Left lung (tissue), 10 donors: ENCODE measurements around the gene MOB1B. TPM values are rescaled to one million over a fixed set of nuclear protein-coding genes. Genes with fewer than 3 reads are reported as not detected.
"Not testable (repeated sequence)": the region's sequence is repeated elsewhere in the genome, so short reads cannot be mapped to it uniquely, and the experiment has no call there.

ENCODE experiments used
- ATAC-seq: fragments of 200-7000 bp; cut with Tn5 transposase; one replicate; pipeline ENCODE4 v1.9.1; 2020; ENCODE audit warnings: moderate library complexity
- DNase-seq, 4 donors: peaks; one replicate each; pipeline ENCODE4 v3.0.0-alpha.2; 2013 to 2020
- H3K27ac ChIP-seq, 2 donors: fragments of 200-600 bp; sonication (generic) in 1 of 2; one replicate each; pipeline versions ENCODE4 v1.5.0 to v1.8.0; 2020 to 2021
- H3K27me3 ChIP-seq, 2 donors: fragments of 200-600 bp; sonication (generic) in 1 of 2; one replicate each; pipeline versions ENCODE4 v1.5.0 to v1.8.0; 2020 to 2021
- H3K36me3 ChIP-seq, 2 donors: fragments of 200-600 bp; sonication (generic) in 1 of 2; one replicate each; pipeline versions ENCODE4 v1.5.0 to v1.8.0; 2020 to 2021
- H3K4me1 ChIP-seq, 2 donors: fragments of 200-600 bp; one replicate each; pipeline ENCODE4 v1.8.0; 2021
- H3K4me3 ChIP-seq, 2 donors: fragments of 200-600 bp; sonication (generic) in 1 of 2; one replicate each; pipeline versions ENCODE4 v1.5.0 to v1.8.0; 2020 to 2021; ENCODE audit warnings: mild to moderate bottlenecking in 1 of 2
- H3K9me3 ChIP-seq, 2 donors: fragments of 200-600 bp; sonication (generic) in 1 of 2; one replicate each; pipeline versions ENCODE4 v1.5.0 to v1.8.0; 2020 to 2021
- CTCF ChIP-seq, 2 donors: fragments of 200-600 bp; sonication (generic) in 1 of 2; IDR thresholded peaks; one replicate each; pipeline versions ENCODE4 v1.5.0 to v1.8.0; 2021; ENCODE audit warnings: antibody characterized with exemption in 2 of 2
- intact Hi-C, 2 donors: fragments of 100-400 bp; cut with DNase I; formaldehyde crosslinking; loops; one replicate each; pipeline versions ENCODE4 v1.11.2 to v1.14.2; 2022
- polyA plus RNA-seq, 6 donors: library from polyadenylated mRNA; unstranded; fragments of 120-200 nt; gene quantifications; one replicate each; pipeline ENCODE4 v1.2.1, GENCODE V29; 2013; ENCODE audit not compliant: insufficient read length in 6 of 6
- total RNA-seq, 2 donors: library from RNA; stranded (reverse); fragmentation: NEBNext Ultra II Directional; extraction: Animal tissue kit (Norgen Biotek cat#: 25700); gene quantifications; one replicate each; pipeline ENCODE4 v1.2.1, GENCODE V29; 2021
- donor health status: DM: no; HTN: yes; CAD: no.
- donor health status: DM: no; HTN: no; CAD: no.

Gene MOB1B
- total and polyA plus RNA-seq, 8 donors: 28.3 to 51.3 (median 45.6) TPM

GRCh38 chr4:70996018-70996360, 93.8 kb downstream of the MOB1B start:
- no peak for TF ChIP-seq CTCF (IDR thresholded peaks at IDR 0.05)
- H3K4me3 ChIP-seq: no peak overlapping the region
- no peak overlapping the region for H3K27ac ChIP-seq
- H3K4me1 ChIP-seq: peaks cover 21 to 50% of the 10 kb centered on the region in 2 donors
- intact Hi-C loops: no loop called here
- DNase-seq (no peak), ATAC-seq (no peak)
- no peaks in the 10 kb centered on the region for H3K9me3 ChIP-seq
- H3K36me3 ChIP-seq: peaks cover 0 to 17% of the 10 kb centered on the region in 2 donors
- no peaks in the 10 kb centered on the region for H3K27me3 ChIP-seq

- Histone ChIP-seq H3K27ac (no peak overlapping the region), H3K4me3 (no peak overlapping the region), H3K27me3 (no peaks in the 10 kb centered on the region), H3K36me3 (peaks cover 0 to 17% of the 10 kb centered on the region in 2 donors), H3K9me3 (no peaks in the 10 kb centered on the region), H3K4me1 (peaks cover 21 to 50% of the 10 kb centered on the region in 2 donors)
- ATAC-seq (no peak), DNase-seq (no peak)
- TF ChIP-seq CTCF (IDR thresholded peaks at IDR 0.05): no peak
- intact Hi-C loops: no loop called here
These were observed 94.9 kb downstream of the MOB1B start for GRCh38 chr4:70997036-70997435.

GRCh38 chr4:70997546-70997945, 95.4 kb downstream of the MOB1B start:
- Histone ChIP-seq H3K9me3 (no peaks in the 10 kb centered on the region), H3K36me3 (peaks cover 0 to 17% of the 10 kb centered on the region in 2 donors), H3K4me3 (no peak overlapping the region), H3K27ac (no peak overlapping the region), H3K4me1 (peaks cover 19 to 48% of the 10 kb centered on the region in 2 donors), H3K27me3 (no peaks in the 10 kb centered on the region)
- DNase-seq (no peak), ATAC-seq (no peak)
- intact Hi-C loops: no loop called here
- no peak for TF ChIP-seq CTCF (IDR thresholded peaks at IDR 0.05)

- H3K36me3 ChIP-seq: peaks cover 0 to 17% of the 10 kb centered on the region in 2 donors
- H3K27me3 ChIP-seq, intact Hi-C loops, H3K4me3 ChIP-seq, H3K9me3 ChIP-seq, DNase-seq, ATAC-seq, H3K27ac ChIP-seq: not testable (repeated sequence)
- H3K4me1 ChIP-seq: peaks cover 16 to 36% of the 10 kb centered on the region in 2 donors
These were observed 97.5 kb downstream of the MOB1B start for GRCh38 chr4:70999639-71000038.

GRCh38 chr4:71001363-71001762, 99.2 kb downstream of the MOB1B start:
- H3K4me3 ChIP-seq, H3K27ac ChIP-seq, DNase-seq, H3K9me3 ChIP-seq, H3K27me3 ChIP-seq, ATAC-seq, intact Hi-C loops: not testable (repeated sequence)
- H3K4me1 ChIP-seq: peaks cover 15 to 23% of the 10 kb centered on the region in 2 donors
- H3K36me3 ChIP-seq: peaks cover 0 to 17% of the 10 kb centered on the region in 2 donors

GRCh38 chr4:71004281-71004851, 102.2 kb downstream of the MOB1B start:
- no peaks in the 10 kb centered on the region for H3K9me3 ChIP-seq
- no peak for TF ChIP-seq CTCF (IDR thresholded peaks at IDR 0.05)
- H3K27me3 ChIP-seq: no peaks in the 10 kb centered on the region
- H3K36me3 ChIP-seq: peaks cover 0 to 6% of the 10 kb centered on the region in 2 donors
- H3K4me3 ChIP-seq: no peak overlapping the region
- H3K4me1 ChIP-seq: peaks cover 0 to 6% of the 10 kb centered on the region in 2 donors
- no peak for ATAC-seq
- DNase-seq: no peak
- intact Hi-C loops: no loop called here
- H3K27ac ChIP-seq: no peak overlapping the region

- intact Hi-C loops, H3K27ac ChIP-seq: not testable (repeated sequence)
These were observed 102.9 kb downstream of the MOB1B start for GRCh38 chr4:71005025-71005424.

More at GRCh38 chr4:71005025-71005424, 102.9 kb downstream of the MOB1B start:
- H3K27me3 ChIP-seq, H3K4me3 ChIP-seq, H3K9me3 ChIP-seq, DNase-seq, H3K36me3 ChIP-seq, ATAC-seq: not testable (repeated sequence)
- peaks cover 0 to 10% of the 10 kb centered on the region in 2 donors for H3K4me1 ChIP-seq
